ENCODE results near the gene MTIF3.
A peak's percentile ranks its signal among the peaks of the same experiment; 100 is the strongest.

The MTIF3 gene

GRCh38 chr13:27425158-27425917, 25.0 kb downstream of the MTIF3 start:
- Histone ChIP-seq H3K4me1 (peaks cover 8% of the 10 kb centered on the region; the same call in 1 of the 2 replicates), H3K4me3 (ENCODE audit: low read depth, low read length) (peak overlapping the region; percentile 75), H3K9me3 (peaks cover 7% of the 10 kb centered on the region; the same call in 1 of the 2 replicates), H3K36me3 (peaks cover 33% of the 10 kb centered on the region), H3K27me3 (no peaks in the 10 kb centered on the region)
- TF ChIP-seq CTCF (IDR thresholded peaks at IDR 0.05; ENCODE audit: low read depth, low read length) = no peak
- no peak for DNase-seq

GRCh38 chr13:27424246-27425157, 25.9 kb downstream of the MTIF3 start, which contains the start of gene GTF3A:
GTF3A (plus strand) TSS chr13:27424619.
- Histone ChIP-seq H3K36me3 (peaks cover 28% of the 10 kb centered on the region), H3K9me3 (peaks cover 7% of the 10 kb centered on the region; the same call in 1 of the 2 replicates), H3K4me3 (ENCODE audit: low read depth, low read length) (peak within 1 kb of the TSS; percentile 75), H3K4me1 (peaks cover 8% of the 10 kb centered on the region; the same call in 1 of the 2 replicates), H3K27me3 (no peaks in the 10 kb centered on the region)
- DNase-seq = peak; percentile 90
- no peak for TF ChIP-seq CTCF (IDR thresholded peaks at IDR 0.05; ENCODE audit: low read depth, low read length)

- no peak for DNase-seq
- H3K4me1 ChIP-seq = peaks cover 8% of the 10 kb centered on the region; the same call in 1 of the 2 replicates
- H3K27me3 ChIP-seq = no peaks in the 10 kb centered on the region
- peaks cover 19% of the 10 kb centered on the region for H3K36me3 ChIP-seq
- no peak overlapping the region for H3K4me3 ChIP-seq (ENCODE audit: low read depth, low read length)
- no peak for TF ChIP-seq CTCF (IDR thresholded peaks at IDR 0.05; ENCODE audit: low read depth, low read length)
- peaks cover 7% of the 10 kb centered on the region; the same call in 1 of the 2 replicates for H3K9me3 ChIP-seq
These were observed 27.0 kb downstream of the MTIF3 start for GRCh38 chr13:27423333-27423732.

GRCh38 chr13:27421101-27421871, 29.1 kb downstream of the MTIF3 start:
- H3K4me3 ChIP-seq (ENCODE audit: low read depth, low read length) = no peak overlapping the region
- DNase-seq = no peak
- H3K9me3 ChIP-seq = peaks cover 7% of the 10 kb centered on the region; the same call in 1 of the 2 replicates
- H3K27me3 ChIP-seq = no peaks in the 10 kb centered on the region
- peaks cover 8% of the 10 kb centered on the region; the same call in 1 of the 2 replicates for H3K4me1 ChIP-seq
- TF ChIP-seq CTCF (IDR thresholded peaks at IDR 0.05; ENCODE audit: low read depth, low read length) = no peak
- H3K36me3 ChIP-seq = 0 out of 2 replicates have a peak, but pooled peaks cover 2% of the 10 kb centered on the region

GRCh38 chr13:27419328-27419727, 31.0 kb downstream of the MTIF3 start:
- peaks cover 6% of the 10 kb centered on the region for H3K4me1 ChIP-seq
- no peak for DNase-seq
- no peak for TF ChIP-seq CTCF (IDR thresholded peaks at IDR 0.05; ENCODE audit: low read depth, low read length)
- no peaks in the 10 kb centered on the region for H3K36me3 ChIP-seq
- H3K4me3 ChIP-seq (ENCODE audit: low read depth, low read length) = no peak overlapping the region
- H3K9me3 ChIP-seq = no peaks in the 10 kb centered on the region
- no peaks in the 10 kb centered on the region for H3K27me3 ChIP-seq
